ENCODE measurements around the gene ITGAD. TPM values are rescaled to one million over a fixed set of nuclear protein-coding genes. Genes with fewer than 3 reads are reported as not detected.

Gene ITGAD
- total RNA-seq, 3 donors from 2014 or later, result 0.16 to 0.44 TPM; not detected in 1

- TF ChIP-seq POLR2A (IDR thresholded peaks at IDR 0.05) (no peak), POLR2AphosphoS5 (IDR thresholded peaks at IDR 0.05) (no peak), CTCF (IDR thresholded peaks at IDR 0.05) (no peak)
- no peaks in the 10 kb centered on the region for H3K36me3 ChIP-seq
- H3K4me1 ChIP-seq, result no peaks in the 10 kb centered on the region
- DNase-seq (ENCODE audit: low spot score in 2 of 2), result no peak
- H3K9me3 ChIP-seq, result no peaks in the 10 kb centered on the region
- H3K27ac ChIP-seq, result no peak overlapping the region
- intact Hi-C loops (cut with DNase I; ENCODE audit: low total_unique reads), result no loop called here
- H3K4me3 ChIP-seq, result no peak overlapping the region
- H3K27me3 ChIP-seq, result peaks cover 0 to 7% of the 10 kb centered on the region in 2 donors
Measured at GRCh38 chr16:31367853-31368252, 25.3 kb upstream of the ITGAD start.

- no peak for DNase-seq (ENCODE audit: low spot score in 2 of 2)
- intact Hi-C loops (cut with DNase I; ENCODE audit: low total_unique reads), result no loop called here
- no peak overlapping the region for H3K4me3 ChIP-seq
- no peak for TF ChIP-seq POLR2AphosphoS5 (IDR thresholded peaks at IDR 0.05)
- no peak for TF ChIP-seq CTCF (IDR thresholded peaks at IDR 0.05)
- TF ChIP-seq POLR2A (IDR thresholded peaks at IDR 0.05), result no peak
- H3K9me3 ChIP-seq, result peaks cover 0 to 8% of the 10 kb centered on the region in 2 donors
- no peak overlapping the region for H3K27ac ChIP-seq
- peaks cover 0 to 7% of the 10 kb centered on the region in 2 donors for H3K27me3 ChIP-seq
- H3K36me3 ChIP-seq, result no peaks in the 10 kb centered on the region
- H3K4me1 ChIP-seq, result no peaks in the 10 kb centered on the region
Measured at GRCh38 chr16:31371008-31371407, 22.1 kb upstream of the ITGAD start.

GRCh38 chr16:31371619-31372484, 21.3 kb upstream of the ITGAD start:
- H3K27me3 ChIP-seq, result peaks cover 0 to 7% of the 10 kb centered on the region in 2 donors
- no peak for DNase-seq (ENCODE audit: low spot score in 2 of 2)
- intact Hi-C loops (cut with DNase I; ENCODE audit: low total_unique reads), result no loop called here
- H3K36me3 ChIP-seq, result no peaks in the 10 kb centered on the region
- H3K4me1 ChIP-seq, result no peaks in the 10 kb centered on the region
- no peak for TF ChIP-seq POLR2AphosphoS5 (IDR thresholded peaks at IDR 0.05)
- TF ChIP-seq CTCF (IDR thresholded peaks at IDR 0.05), result no peak
- TF ChIP-seq POLR2A (IDR thresholded peaks at IDR 0.05), result no peak
- no peak overlapping the region for H3K4me3 ChIP-seq
- peaks cover 0 to 8% of the 10 kb centered on the region in 2 donors for H3K9me3 ChIP-seq
- no peak overlapping the region for H3K27ac ChIP-seq

GRCh38 chr16:31373235-31373634, 19.9 kb upstream of the ITGAD start:
- no peaks in the 10 kb centered on the region for H3K4me1 ChIP-seq
- no peak for TF ChIP-seq CTCF (IDR thresholded peaks at IDR 0.05)
- TF ChIP-seq POLR2A (IDR thresholded peaks at IDR 0.05), result no peak
- TF ChIP-seq POLR2AphosphoS5 (IDR thresholded peaks at IDR 0.05), result no peak

GRCh38 chr16:31375231-31375630, 17.9 kb upstream of the ITGAD start:
- Histone ChIP-seq H3K9me3 (peaks cover 0 to 8% of the 10 kb centered on the region in 2 donors), H3K27me3 (peaks cover 0 to 7% of the 10 kb centered on the region in 2 donors), H3K36me3 (no peaks in the 10 kb centered on the region), H3K4me3 (no peak overlapping the region), H3K27ac (no peak overlapping the region), H3K4me1 (no peaks in the 10 kb centered on the region)
- DNase-seq (ENCODE audit: low spot score in 2 of 2), result no peak
- TF ChIP-seq POLR2AphosphoS5 (IDR thresholded peaks at IDR 0.05) (no peak), POLR2A (IDR thresholded peaks at IDR 0.05) (no peak), CTCF (IDR thresholded peaks at IDR 0.05) (no peak)
- intact Hi-C loops (cut with DNase I; ENCODE audit: low total_unique reads), result no loop called here

More at GRCh38 chr16:31373235-31373634, 19.9 kb upstream of the ITGAD start:
- Histone ChIP-seq H3K9me3 (peaks cover 0 to 8% of the 10 kb centered on the region in 2 donors), H3K27ac (no peak overlapping the region), H3K4me3 (no peak overlapping the region), H3K36me3 (no peaks in the 10 kb centered on the region), H3K27me3 (peaks cover 0 to 7% of the 10 kb centered on the region in 2 donors)
- intact Hi-C loops (cut with DNase I; ENCODE audit: low total_unique reads), result no loop called here
- no peak for DNase-seq (ENCODE audit: low spot score in 2 of 2)

Data from breast epithelium (tissue), 4 donors.